Measurements from ENCODE around the gene IFNA13.

IFNA13 gene

GRCh38 chr9:21357479-21358460 is 10.1 kb downstream of the IFNA13 start:
- H3K4me3 ChIP-seq (ENCODE audit: low read length): no peak overlapping the region
- H4K20me1 ChIP-seq (ENCODE audit: insufficient read depth, low read length): no peaks in the 10 kb centered on the region
- H3K27me3 ChIP-seq (replicated peaks; ENCODE audit: insufficient read depth, low read length): peaks cover 50% of the 10 kb centered on the region
- H3K79me2 ChIP-seq (ENCODE audit: low read length): no peaks in the 10 kb centered on the region
- no peak overlapping the region for H2AFZ ChIP-seq (ENCODE audit: low read length)
- no peaks in the 10 kb centered on the region for H3K4me1 ChIP-seq (ENCODE audit: low read length)
- no peak overlapping the region for H3K9ac ChIP-seq (ENCODE audit: low read length)
- H3F3A ChIP-seq (ENCODE audit: insufficient read depth, low read length): no peaks in the 10 kb centered on the region
- no peaks in the 10 kb centered on the region for H3K9me3 ChIP-seq (replicated peaks; ENCODE audit: insufficient read depth, low read length)
- DNase-seq: peak; percentile 46
- H3K27ac ChIP-seq (ENCODE audit: low read length): no peak overlapping the region
- H3K9me2 ChIP-seq (replicated peaks; ENCODE audit: insufficient read depth, low read length): no peaks in the 10 kb centered on the region
- H3K36me3 ChIP-seq (replicated peaks; ENCODE audit: insufficient read depth, low read length): no peaks in the 10 kb centered on the region
- TF ChIP-seq EZH2 (optimal IDR thresholded peaks at IDR 0.05; ENCODE audit: low read depth, low read length) (no peak), CTCF (IDR thresholded peaks at IDR 0.05; ENCODE audit: low read length) (no peak), EZH2phosphoT487 (IDR thresholded peaks at IDR 0.05; ENCODE audit: low read length) (peak; percentile 86; the same call in 1 of the 2 replicates)
- peak overlapping the region; percentile 41; the same call in 1 of the 2 replicates for H3K4me2 ChIP-seq (ENCODE audit: low read depth, low read length)

- no peaks in the 10 kb centered on the region for H3F3A ChIP-seq (ENCODE audit: insufficient read depth, low read length)
- no peak within 1 kb of the TSS for H3K4me2 ChIP-seq (ENCODE audit: low read depth, low read length)
- H3K9ac ChIP-seq (ENCODE audit: low read length): no peak within 1 kb of the TSS
- no peak within 1 kb of the TSS for H3K27ac ChIP-seq (ENCODE audit: low read length)
- no peak for DNase-seq
- TF ChIP-seq EZH2 (optimal IDR thresholded peaks at IDR 0.05; ENCODE audit: low read depth, low read length) (no peak), EZH2phosphoT487 (IDR thresholded peaks at IDR 0.05; ENCODE audit: low read length) (no peak), CTCF (IDR thresholded peaks at IDR 0.05; ENCODE audit: low read length) (no peak)
- H3K4me3 ChIP-seq (ENCODE audit: low read length): no peak within 1 kb of the TSS
- H3K27me3 ChIP-seq (replicated peaks; ENCODE audit: insufficient read depth, low read length): peaks cover 12% of the 10 kb centered on the region
- H4K20me1 ChIP-seq (ENCODE audit: insufficient read depth, low read length): no peaks in the 10 kb centered on the region
- no peaks in the 10 kb centered on the region for H3K9me3 ChIP-seq (replicated peaks; ENCODE audit: insufficient read depth, low read length)
- no peak within 1 kb of the TSS for H2AFZ ChIP-seq (ENCODE audit: low read length)
- H3K4me1 ChIP-seq (ENCODE audit: low read length): no peaks in the 10 kb centered on the region
- H3K9me2 ChIP-seq (replicated peaks; ENCODE audit: insufficient read depth, low read length): no peaks in the 10 kb centered on the region
- H3K36me3 ChIP-seq (replicated peaks; ENCODE audit: insufficient read depth, low read length): no peaks in the 10 kb centered on the region
- H3K79me2 ChIP-seq (ENCODE audit: low read length): no peaks in the 10 kb centered on the region
These were observed 17.1 kb downstream of the IFNA13 start, which contains the start of gene IFNA6 for GRCh38 chr9:21350787-21351186. IFNA6 (minus strand) TSS chr9:21350887; CDS start chr9:21350887, 0 bp downstream.

- H3K79me2 ChIP-seq (ENCODE audit: low read length): no peaks in the 10 kb centered on the region
- no peak overlapping the region for H3K9ac ChIP-seq (ENCODE audit: low read length)
- no peaks in the 10 kb centered on the region for H3K9me2 ChIP-seq (replicated peaks; ENCODE audit: insufficient read depth, low read length)
- TF ChIP-seq EZH2 (optimal IDR thresholded peaks at IDR 0.05; ENCODE audit: low read depth, low read length) (no peak), CTCF (IDR thresholded peaks at IDR 0.05; ENCODE audit: low read length) (no peak), EZH2phosphoT487 (IDR thresholded peaks at IDR 0.05; ENCODE audit: low read length) (no peak)
- no peaks in the 10 kb centered on the region for H3K36me3 ChIP-seq (replicated peaks; ENCODE audit: insufficient read depth, low read length)
- no peak overlapping the region for H2AFZ ChIP-seq (ENCODE audit: low read length)
- no peaks in the 10 kb centered on the region for H4K20me1 ChIP-seq (ENCODE audit: insufficient read depth, low read length)
- no peaks in the 10 kb centered on the region for H3K4me1 ChIP-seq (ENCODE audit: low read length)
- H3K4me2 ChIP-seq (ENCODE audit: low read depth, low read length): no peak overlapping the region
- H3K27ac ChIP-seq (ENCODE audit: low read length): no peak overlapping the region
- DNase-seq: no peak
- no peaks in the 10 kb centered on the region for H3K9me3 ChIP-seq (replicated peaks; ENCODE audit: insufficient read depth, low read length)
- no peaks in the 10 kb centered on the region for H3K27me3 ChIP-seq (replicated peaks; ENCODE audit: insufficient read depth, low read length)
- no peaks in the 10 kb centered on the region for H3F3A ChIP-seq (ENCODE audit: insufficient read depth, low read length)
- no peak overlapping the region for H3K4me3 ChIP-seq (ENCODE audit: low read length)
These were observed 19.4 kb downstream of the IFNA13 start for GRCh38 chr9:21348430-21348970.

All from MM.1S (cell line).